HG02884 (cell line): ENCODE measurements around the gene RAB14.

Experiments used
- ATAC-seq: cut with Tn5 transposase; IDR thresholded peaks from one replicate; pipeline ENCODE4 v1.9.1; 2021; ENCODE audit warnings: mild to moderate bottlenecking, moderate library complexity; ENCODE audit not compliant: unreplicated experiment

The RAB14 gene

GRCh38 chr9:121201738-121202533 lies at the start of gene RAB14:
Gene RAB14, minus strand, starts transcription at chr9:121201869. Its CDS starts 8,457 bp downstream, at chr9:121193412.
- ATAC-seq: peak; percentile 78

- no peak for ATAC-seq
Measured at GRCh38 chr9:121249563-121249962, 47.9 kb upstream of the RAB14 start.

DNA sequence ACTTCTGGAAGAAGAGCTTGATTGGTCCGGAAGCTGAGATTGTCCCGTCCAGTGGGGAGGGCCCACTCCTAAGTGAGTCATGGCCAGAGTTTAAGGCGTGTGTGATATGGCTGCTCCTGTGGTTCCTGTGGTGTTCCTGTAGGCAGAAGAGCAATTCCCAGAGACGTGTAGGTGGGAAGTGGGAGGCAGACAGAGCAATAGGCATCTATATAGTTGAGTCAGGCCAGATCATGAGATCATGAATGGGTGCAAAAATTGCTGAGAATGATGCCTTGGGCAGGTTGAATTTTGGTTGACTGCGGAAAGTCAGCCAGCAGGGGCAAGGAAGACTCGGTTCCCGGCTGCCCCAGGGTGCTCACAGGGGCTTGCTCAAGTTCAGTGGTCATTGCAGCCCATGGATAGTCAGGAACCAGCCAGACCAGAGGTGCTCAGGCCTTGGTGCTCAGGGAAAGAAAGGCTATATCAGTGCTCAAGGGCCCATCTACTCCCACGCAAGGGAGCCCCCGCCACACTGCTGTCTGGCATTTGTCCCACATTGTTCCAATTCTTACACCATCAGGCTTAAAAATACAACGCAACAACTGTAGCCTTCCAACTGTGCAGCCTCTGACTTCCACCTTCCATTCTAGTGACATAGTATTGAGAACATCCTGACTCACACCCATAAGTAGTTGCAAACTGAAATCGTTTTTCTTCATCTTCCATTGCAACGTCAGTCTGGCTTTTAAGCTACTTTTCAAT lies 45.3 kb upstream of the RAB14 start:
- no peak for ATAC-seq

DNA sequence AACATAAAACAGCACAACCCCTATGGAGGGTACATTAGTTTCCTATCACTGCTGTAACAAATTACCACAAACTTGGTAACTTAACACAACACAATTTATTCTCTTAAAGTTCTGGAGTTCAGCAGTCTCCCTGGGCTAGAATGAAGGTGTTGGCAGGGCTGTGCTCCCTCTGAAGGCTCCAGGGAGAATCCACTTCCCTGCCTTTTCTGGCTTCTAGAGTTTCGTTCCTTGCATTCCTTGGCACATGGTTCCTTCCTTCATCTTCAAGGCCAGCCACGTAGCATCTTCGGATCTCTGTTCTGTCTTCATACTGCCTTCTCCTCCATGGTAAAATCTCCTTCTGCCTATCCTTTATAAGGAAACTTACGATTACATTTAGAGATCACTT lies 41.3 kb upstream of the RAB14 start:
- no peak for ATAC-seq

DNA sequence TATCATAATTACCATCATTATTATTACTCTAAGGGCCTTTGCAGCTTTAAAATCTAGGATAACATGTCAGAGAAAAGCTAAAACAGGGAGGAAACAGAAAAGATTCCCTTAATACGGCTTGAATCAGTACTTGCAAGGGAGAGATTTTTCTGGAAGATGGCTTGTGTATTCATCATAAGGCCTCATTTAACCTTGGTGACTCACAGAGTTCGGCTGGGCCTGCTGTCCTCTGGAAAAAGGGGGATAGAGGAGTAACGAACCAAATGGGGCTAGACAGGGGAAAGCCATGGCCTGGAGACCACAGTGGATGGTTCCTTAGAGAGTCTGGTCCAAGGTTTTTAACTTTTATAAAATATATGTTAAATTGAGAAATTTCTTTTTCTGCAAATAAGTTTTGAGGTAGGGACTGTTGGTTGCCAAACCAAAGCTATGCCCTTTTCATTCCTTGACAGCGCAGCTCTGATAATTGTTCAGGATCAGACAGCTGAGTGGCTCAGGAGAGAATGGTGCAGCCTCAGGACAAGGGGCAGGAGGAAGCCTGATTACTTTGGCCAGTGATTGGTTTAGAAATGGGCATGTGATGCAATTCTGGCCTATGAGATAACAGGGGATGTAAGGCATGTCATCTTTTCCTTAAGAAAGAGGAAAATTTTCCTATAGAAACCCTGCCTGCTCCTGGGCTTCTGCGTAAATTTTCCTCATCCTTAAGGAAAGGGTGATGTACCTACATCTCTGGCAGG lies 40.7 kb upstream of the RAB14 start:
- ATAC-seq: no peak

GRCh38 chr9:121240472-121241135 lies 38.9 kb upstream of the RAB14 start:
- no peak for ATAC-seq

DNA sequence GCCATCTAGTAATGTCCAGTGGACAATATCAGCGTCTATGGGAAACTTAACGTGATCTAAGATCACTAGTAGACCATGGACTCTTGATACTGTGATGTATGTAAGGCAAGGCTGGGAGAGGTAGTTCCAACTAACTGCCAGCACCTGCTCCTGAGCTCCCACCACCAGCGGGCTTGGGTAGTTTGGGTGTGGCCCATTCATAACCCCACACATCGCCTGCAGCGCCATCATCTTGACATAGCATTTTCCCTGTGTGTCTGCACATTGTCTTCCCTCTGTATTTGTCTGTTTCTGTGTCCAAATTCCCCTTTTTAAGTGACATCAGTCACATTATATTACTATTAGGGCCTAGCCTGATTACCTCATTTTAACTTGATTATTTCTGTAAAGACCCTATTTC lies 38.2 kb upstream of the RAB14 start:
- no peak for ATAC-seq

DNA sequence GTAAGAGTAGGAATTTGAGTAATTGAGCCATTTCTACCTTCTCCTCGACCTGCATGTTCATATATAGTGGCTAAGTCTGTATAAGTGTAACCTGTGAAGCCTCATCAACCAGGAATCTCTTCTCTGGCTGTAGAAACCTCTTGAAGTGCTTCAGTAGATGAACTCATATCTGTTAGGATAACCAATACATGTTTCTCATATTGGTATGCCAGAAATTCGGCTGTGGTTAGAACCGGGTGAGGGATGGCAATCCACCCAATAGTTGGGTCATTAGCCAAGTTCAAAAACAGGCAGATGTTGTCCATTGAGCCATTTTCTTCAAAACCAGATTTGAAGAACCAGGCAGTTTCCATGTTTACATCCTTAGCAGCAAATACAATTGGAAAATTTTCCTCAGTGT lies 37.4 kb upstream of the RAB14 start:
- ATAC-seq: no peak

DNA sequence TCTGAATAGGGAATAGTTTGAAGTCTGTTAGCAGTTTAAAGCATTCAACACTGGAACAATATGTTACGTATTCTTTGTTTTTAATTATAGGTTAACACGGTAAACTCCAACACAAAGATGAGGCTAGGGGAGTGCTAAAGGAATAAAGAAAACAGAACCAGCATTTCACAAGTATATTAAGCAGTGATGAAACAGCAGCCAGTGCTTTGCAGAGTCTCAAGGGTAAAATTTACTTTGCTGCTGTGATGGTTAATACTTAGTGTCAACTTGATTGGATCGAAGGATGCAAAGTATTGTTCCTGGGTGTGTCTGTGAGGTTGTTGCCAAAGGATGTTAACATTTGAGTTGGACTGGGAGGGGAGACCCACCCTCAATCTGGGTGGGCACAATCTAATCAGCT lies 36.2 kb upstream of the RAB14 start:
- no peak for ATAC-seq

- ATAC-seq: no peak
Measured at GRCh38 chr9:121235512-121235911, 33.8 kb upstream of the RAB14 start.

DNA sequence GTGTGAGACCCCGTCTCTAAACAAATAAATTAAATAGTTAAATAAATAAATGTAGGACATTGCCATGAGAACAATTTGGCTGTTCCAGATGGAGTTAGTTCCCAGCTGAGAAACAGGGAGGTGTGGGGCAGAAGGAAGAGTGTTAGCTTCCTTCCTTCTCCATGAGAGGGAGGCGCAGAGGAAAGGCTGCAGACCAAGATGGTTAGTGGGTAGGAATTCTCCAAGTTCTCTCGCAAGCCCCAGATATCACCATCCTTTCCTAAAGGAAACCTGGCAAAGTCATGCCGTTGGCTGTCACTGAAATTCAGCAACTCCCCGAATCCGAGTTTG lies 33.1 kb upstream of the RAB14 start:
- ATAC-seq: no peak

DNA sequence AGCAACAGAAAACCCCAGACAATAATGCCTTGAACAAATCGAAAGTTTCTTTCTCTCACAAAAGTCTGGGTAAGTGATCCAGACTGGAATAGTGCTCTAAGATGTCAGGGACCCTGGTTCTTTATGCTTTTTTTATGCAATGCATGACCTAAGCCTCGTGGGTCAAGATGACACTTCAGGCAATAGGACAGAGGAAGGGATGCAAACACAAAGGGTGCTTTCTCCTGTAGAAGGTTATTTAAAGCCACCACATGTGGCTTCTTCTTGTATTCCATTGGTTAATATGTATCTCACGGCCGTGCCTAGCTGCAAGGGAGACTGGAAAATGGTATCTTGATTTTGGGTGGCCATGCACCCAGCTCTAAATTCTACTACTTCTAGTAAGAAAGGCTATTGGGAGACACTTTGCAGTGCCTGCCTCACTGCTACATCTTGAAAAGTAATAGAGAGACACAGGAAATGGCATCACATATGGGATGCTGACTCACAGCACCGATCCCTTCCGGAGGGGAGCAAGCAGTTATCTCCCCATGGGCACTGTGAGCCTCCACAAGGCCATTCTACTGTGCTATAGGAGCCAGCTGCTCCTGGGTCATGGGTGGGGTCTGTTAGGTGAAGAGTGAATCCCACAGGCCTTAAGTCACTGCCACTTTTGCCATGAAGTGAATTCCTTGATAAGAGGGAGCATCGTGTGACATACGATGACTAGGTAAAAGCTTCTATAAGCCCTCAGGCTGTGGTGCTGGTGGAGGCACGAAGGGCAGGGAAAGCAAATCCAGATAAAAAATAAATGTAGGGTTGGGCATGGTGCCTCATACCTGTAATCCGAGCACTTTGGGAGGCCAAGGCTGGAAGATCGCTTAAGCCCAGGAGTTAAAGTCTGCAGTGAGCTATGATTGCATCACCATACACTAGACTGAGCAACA lies 32.5 kb upstream of the RAB14 start:
- no peak for ATAC-seq

DNA sequence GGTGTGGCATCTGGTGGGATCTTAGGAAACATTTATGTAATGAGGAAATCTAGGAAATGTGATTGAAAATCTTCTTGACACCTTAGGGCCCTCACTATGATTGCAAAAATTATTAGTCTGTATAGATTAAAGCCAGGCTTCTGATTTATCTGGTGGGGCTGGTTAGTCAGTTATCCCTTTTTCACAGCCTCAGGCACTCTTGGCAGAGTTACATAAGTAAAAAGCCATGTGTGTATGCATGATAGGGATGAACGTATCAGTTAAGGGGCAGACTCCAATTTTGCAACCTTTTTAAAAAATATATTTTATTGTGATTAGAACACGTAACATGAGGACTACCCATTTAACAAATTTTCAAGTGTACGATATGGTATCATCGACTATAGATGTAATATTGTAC lies 30.6 kb upstream of the RAB14 start:
- no peak for ATAC-seq

DNA sequence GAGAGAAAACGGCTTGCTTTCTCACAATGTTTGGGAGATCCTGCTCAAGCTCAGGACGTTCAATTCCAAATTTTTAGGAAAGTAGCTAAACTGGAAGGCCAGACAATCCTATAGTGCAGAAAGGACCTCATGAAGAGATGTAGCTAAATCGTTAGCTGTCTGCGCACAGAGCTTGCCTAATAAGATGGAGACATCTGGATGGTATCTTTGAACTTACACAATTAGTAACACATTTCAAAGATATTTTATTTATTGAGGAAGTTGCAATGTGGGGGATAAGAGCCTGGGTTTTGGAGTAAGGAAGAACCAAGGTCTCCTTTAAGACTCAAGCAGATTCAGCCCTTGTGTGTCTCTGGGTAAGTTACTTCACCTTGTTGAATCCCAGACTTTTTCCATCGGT lies 28.6 kb upstream of the RAB14 start:
- no peak for ATAC-seq

DNA sequence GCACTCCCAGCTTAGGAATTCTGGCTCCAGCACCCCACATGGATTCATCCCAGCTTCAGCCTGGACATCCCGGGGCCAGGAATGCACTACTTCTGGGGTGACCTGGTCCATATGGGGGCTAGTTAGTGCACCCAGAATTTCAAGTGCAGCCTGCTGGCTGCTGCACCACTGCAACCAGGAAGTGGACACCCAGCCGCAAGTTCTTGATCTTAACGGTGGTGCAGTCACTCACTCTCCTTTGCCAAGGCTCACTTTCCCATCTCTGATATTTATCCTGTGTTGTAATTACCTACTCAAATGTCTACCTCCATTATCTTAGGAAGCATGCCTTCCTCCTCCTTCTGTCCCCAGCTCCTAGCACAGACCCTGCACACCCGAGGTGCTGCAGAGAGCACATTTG lies 26.2 kb upstream of the RAB14 start:
- ATAC-seq: no peak

DNA sequence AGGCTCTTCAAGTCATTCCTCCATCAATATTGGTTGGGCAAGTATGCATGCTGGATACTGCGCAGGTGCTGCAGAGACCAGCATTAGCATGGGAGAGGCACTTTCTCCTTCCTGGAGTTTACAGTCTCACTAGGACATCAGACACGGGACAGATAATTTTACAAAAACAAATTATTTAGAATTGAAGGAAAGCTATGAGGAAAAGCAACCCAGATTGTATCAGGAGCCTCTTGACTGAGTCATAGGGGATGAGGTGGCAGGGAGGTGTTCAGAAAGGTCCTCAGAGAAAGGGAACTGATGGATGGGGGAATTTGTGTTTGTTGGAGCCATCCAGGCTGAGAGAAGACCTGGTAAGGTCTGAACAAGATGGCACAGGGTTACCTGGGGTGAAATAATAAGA lies 24.5 kb upstream of the RAB14 start:
- ATAC-seq: no peak

DNA sequence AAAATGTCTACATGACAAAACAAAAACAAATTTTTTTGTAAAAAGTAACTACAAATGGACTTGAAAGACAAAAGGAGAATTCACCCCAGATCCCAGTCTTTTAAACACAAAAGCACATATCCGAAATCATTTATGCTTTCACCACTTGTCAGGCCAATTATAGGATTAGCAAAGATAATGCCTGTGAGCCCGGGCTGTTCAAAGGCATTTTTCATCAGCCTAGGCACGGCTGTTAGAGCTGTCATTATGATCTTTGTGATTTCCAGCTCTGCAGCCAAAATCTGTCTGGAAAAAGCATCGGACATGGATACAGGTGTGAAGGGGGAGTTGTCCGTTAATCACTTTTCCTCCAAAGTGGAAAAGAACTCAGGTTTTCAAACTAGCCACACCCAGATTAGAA lies 23.6 kb upstream of the RAB14 start:
- ATAC-seq: no peak

DNA sequence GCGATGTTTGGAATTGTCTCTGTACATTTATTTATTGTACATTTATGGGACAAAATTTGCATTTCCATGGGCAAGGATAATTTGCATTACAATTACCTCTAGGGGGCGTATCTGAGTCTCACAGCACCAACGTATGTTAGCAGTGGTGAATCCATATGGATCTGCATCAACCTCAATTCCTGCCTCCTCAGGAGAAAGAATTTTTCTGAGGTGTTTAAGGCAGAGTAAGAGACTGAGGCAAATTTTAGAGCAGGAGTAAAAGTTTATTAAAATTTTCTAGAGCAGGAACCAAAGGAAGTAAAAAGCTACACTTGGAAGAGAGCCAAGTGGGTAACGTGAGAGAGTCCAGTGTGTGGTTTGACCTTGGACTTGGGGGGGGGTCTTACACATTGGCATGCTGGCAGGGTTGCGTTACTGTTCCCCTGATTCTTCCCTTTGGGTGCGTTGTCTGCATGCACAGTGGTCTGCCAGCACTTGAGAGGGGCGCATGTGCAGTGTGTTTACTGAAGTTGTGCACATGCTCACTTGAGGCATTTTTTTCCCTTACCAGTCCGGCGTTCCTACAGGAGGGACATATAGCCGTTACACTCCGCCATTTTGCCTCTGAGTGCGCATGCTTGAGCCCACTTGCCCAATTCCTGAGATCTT lies 21.0 kb upstream of the RAB14 start:
- ATAC-seq: no peak

DNA sequence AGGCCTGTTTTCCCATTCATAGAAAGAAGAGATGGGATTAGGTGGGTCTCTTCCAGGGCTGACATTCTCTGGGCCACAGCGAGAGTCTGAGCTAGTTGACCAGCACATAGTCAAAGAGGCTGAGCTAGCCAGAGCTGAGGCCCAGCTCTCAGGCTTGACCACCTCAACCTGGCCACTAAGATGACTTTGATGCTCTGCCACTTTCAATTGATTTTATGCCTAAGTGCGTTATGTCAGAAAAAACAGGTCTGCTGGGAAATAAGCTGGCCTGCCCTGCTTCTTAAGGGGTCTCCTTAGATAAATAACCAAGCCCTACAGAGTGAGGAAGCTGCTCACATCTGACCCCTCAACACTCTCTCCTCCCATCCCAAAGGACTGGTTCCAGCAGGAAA lies 20.0 kb upstream of the RAB14 start:
- no peak for ATAC-seq
